Upper lobe of left lung (tissue), 6 donors: ENCODE results near the gene LZTR1. TPM values are rescaled to one million over a fixed set of nuclear protein-coding genes. Genes with fewer than 3 reads are reported as not detected.

Source experiments
- ATAC-seq, 2 donors: fragments of 200-7000 bp; cut with Tn5 transposase; one replicate each; pipeline ENCODE4 v1.9.1; 2022; ENCODE audit warnings: mild to moderate bottlenecking in 2 of 2, moderate library complexity in 2 of 2; ENCODE audit not compliant: low FRiP score in 2 of 2
- DNase-seq, 2 donors: peaks; one replicate each; pipeline ENCODE4 v3.0.0-alpha.2; 2019 to 2020
- H3K27ac ChIP-seq, 4 donors: fragments of 200-600 bp; sonication (generic); one replicate each; pipeline ENCODE4 v1.5.1; 2016 to 2019
- H3K27me3 ChIP-seq, 4 donors: fragments of 200-600 bp; sonication (generic); one replicate each; pipeline ENCODE4 v1.5.1; 2017 to 2019
- H3K36me3 ChIP-seq, 4 donors: fragments of 200-600 bp; sonication (generic); one replicate each; pipeline ENCODE4 v1.5.1; 2016 to 2019
- H3K4me1 ChIP-seq, 4 donors: fragments of 200-600 bp; sonication (generic); one replicate each; pipeline ENCODE4 v1.5.1; 2018 to 2019
- H3K4me3 ChIP-seq, 4 donors: fragments of 200-600 bp; sonication (generic); one replicate each; pipeline ENCODE4 v1.5.1; 2017 to 2019; ENCODE audit warnings: mild to moderate bottlenecking in 2 of 4, moderate library complexity in 1 of 4
- H3K9me3 ChIP-seq, 4 donors: fragments of 200-600 bp; sonication (generic); one replicate each; pipeline ENCODE4 v1.5.1; 2018 to 2019
- CTCF ChIP-seq, 6 experiments: fragments of 450-650 bp in 4 of 6; fragments of 200-600 bp in 2 of 6; sonication (generic) in 2 of 6; IDR thresholded peaks; one replicate each; pipeline ENCODE4 v1.5.1; 2016 to 2019; ENCODE audit warnings: antibody characterized with exemption in 6 of 6
- EP300 ChIP-seq, 4 donors: sonication (generic); formaldehyde crosslinking; IDR thresholded peaks; one replicate each; pipeline ENCODE4 v1.5.1; 2017; ENCODE audit warnings: antibody characterized with exemption in 4 of 4, control low read depth in 2 of 4
- POLR2A ChIP-seq, 4 donors: fragments of 450-650 bp; IDR thresholded peaks; one replicate each; pipeline ENCODE4 v1.5.1; 2016 to 2017; ENCODE audit warnings: antibody characterized with exemption in 4 of 4, mild to moderate bottlenecking in 2 of 4
- POLR2AphosphoS5 ChIP-seq, 2 donors: sonication (generic); formaldehyde crosslinking; IDR thresholded peaks; one replicate each; pipeline ENCODE4 v1.5.1; 2017; ENCODE audit warnings: antibody characterized with exemption in 2 of 2
- WGBS, 2 donors: methylation state at CpG; one replicate each; pipeline ENCODE4 v1.1.5; 2017 to 2018; 5-methylcytosine and 5-hydroxymethylcytosine counted together
- total RNA-seq, 6 donors: library from RNA; depleted of rRNA in 4 of 6; stranded (reverse); fragments of >200 nt in 4 of 6; gene quantifications; one replicate each; pipeline versions ENCODE4 v1.1.0 to v1.2.1, GENCODE V29; 2016 to 2021
- donor health status: DM: no; HTN: no; CAD: no; lungs with moderate emphysema.
- donor health status: DM: no; HTN: yes; CAD: no; lungs with severe emphysema.

LZTR1 gene
- total RNA-seq, 6 donors from 2014 or later = 33.7 to 114 (median 63.2) TPM

- Histone ChIP-seq H3K4me3 (no peak overlapping the region), H3K27me3 (no peaks in the 10 kb centered on the region), H3K36me3 (no peaks in the 10 kb centered on the region), H3K27ac (no peak overlapping the region), H3K4me1 (peaks cover 33 to 60% (median 48%) of the 10 kb centered on the region in 4 donors), H3K9me3 (no peaks in the 10 kb centered on the region)
- TF ChIP-seq CTCF (IDR thresholded peaks at IDR 0.05) = no peak
- TF ChIP-seq POLR2AphosphoS5 (IDR thresholded peaks at IDR 0.05) = no peak
- TF ChIP-seq EP300 (IDR thresholded peaks at IDR 0.05) = no peak
- TF ChIP-seq POLR2A (IDR thresholded peaks at IDR 0.05) = no peak
- ATAC-seq (no peak), DNase-seq (no peak)
- 96 to 97% methylated on average over 8 of the region's 8 CpGs for WGBS, 2 donors
These were observed 38.8 kb upstream of the LZTR1 start for GRCh38 chr22:20943104-20943933.

GRCh38 chr22:20944042-20944441, 38.1 kb upstream of the LZTR1 start:
- Histone ChIP-seq H3K27me3 (no peaks in the 10 kb centered on the region), H3K27ac (no peak overlapping the region), H3K4me3 (no peak overlapping the region), H3K9me3 (no peaks in the 10 kb centered on the region), H3K4me1 (peaks cover 27 to 62% (median 43%) of the 10 kb centered on the region in 4 donors), H3K36me3 (no peaks in the 10 kb centered on the region)
- DNase-seq (no peak), ATAC-seq (no peak)
- TF ChIP-seq EP300 (IDR thresholded peaks at IDR 0.05) (no peak), POLR2AphosphoS5 (IDR thresholded peaks at IDR 0.05) (no peak), POLR2A (IDR thresholded peaks at IDR 0.05) (no peak), CTCF (IDR thresholded peaks at IDR 0.05) (no peak)
- WGBS, 2 donors = 16 to 24% methylated on average over 1 of the region's 1 CpG

- peak overlapping the region in 1 of 4 donors; percentile 41 for H3K27ac ChIP-seq
- ATAC-seq = no peak
- WGBS, 2 donors = 75 to 86% methylated on average over 2 of the region's 2 CpGs
These were observed 36.5 kb upstream of the LZTR1 start for GRCh38 chr22:20945578-20945934.

GRCh38 chr22:20946080-20946986, 35.8 kb upstream of the LZTR1 start:
- ATAC-seq (peak; percentile 58 to 90), DNase-seq (peak in 1 of 2 donors; percentile 70)
- TF ChIP-seq POLR2A (IDR thresholded peaks at IDR 0.05) = no peak
- TF ChIP-seq POLR2AphosphoS5 (IDR thresholded peaks at IDR 0.05) = peak; percentile 38 to 67
- TF ChIP-seq EP300 (IDR thresholded peaks at IDR 0.05) = peak in 3 of 4 donors; percentile 57 to 92 (median 58)
- no peak for TF ChIP-seq CTCF (IDR thresholded peaks at IDR 0.05)
- Histone ChIP-seq H3K27ac (peak overlapping the region in 1 of 4 donors; percentile 30), H3K4me3 (no peak overlapping the region), H3K27me3 (no peaks in the 10 kb centered on the region), H3K36me3 (peaks cover 11 to 21% (median 17%) of the 10 kb centered on the region in 4 donors), H3K4me1 (peaks cover 16 to 47% (median 29%) of the 10 kb centered on the region in 4 donors), H3K9me3 (no peaks in the 10 kb centered on the region)
- WGBS, 2 donors = 74 to 82% methylated on average over 7 of the region's 7 CpGs

More at GRCh38 chr22:20945578-20945934, 36.5 kb upstream of the LZTR1 start:
- H3K4me1 ChIP-seq = peaks cover 18 to 50% (median 34%) of the 10 kb centered on the region in 4 donors
- H3K4me3 ChIP-seq = no peak overlapping the region
- H3K27me3 ChIP-seq = no peaks in the 10 kb centered on the region
- no peak for DNase-seq
- no peaks in the 10 kb centered on the region for H3K9me3 ChIP-seq
- no peak for TF ChIP-seq CTCF (IDR thresholded peaks at IDR 0.05)
- TF ChIP-seq POLR2A (IDR thresholded peaks at IDR 0.05) = no peak
- TF ChIP-seq POLR2AphosphoS5 (IDR thresholded peaks at IDR 0.05) = no peak
- TF ChIP-seq EP300 (IDR thresholded peaks at IDR 0.05) = no peak
- peaks cover 7 to 14% (median 9%) of the 10 kb centered on the region in 4 donors for H3K36me3 ChIP-seq
